Keratinocyte (primary cell): ENCODE data around the gene RPAP2. TPM values are rescaled to one million over a fixed set of nuclear protein-coding genes. Genes with fewer than 3 reads are reported as not detected.

Source experiments
- DNase-seq: peaks from one replicate; pipeline ENCODE4 v3.0.0-alpha.2; 2011; ENCODE audit warnings: low read depth, missing footprints, low spot score
- FAIRE-seq: peaks from 2 replicates; lab custom pipeline; 2011; peaks lifted over from hg19 to GRCh38; lab: Jason Lieb, UNC
- H2AFZ ChIP-seq: 2 replicates; pipeline ENCODE4 v1.6.0; 2012; ENCODE audit warnings: low read length, control low read depth, inconsistent platforms; ENCODE audit not compliant: control insufficient read depth
- H3K27ac ChIP-seq: 2 replicates; pipeline ENCODE4 v1.5.1; 2011; ENCODE audit warnings: low read length; ENCODE audit not compliant: control insufficient read depth, insufficient read depth
- H3K27me3 ChIP-seq: 3 replicates; pipeline ENCODE4 v1.6.0; 2011; ENCODE audit warnings: low read length; ENCODE audit not compliant: control insufficient read depth, insufficient read depth; ENCODE audit errors: extremely low read depth
- H3K36me3 ChIP-seq, 2 experiments: 2 replicates in 1 of 2; 3 replicates in 1 of 2; pipeline ENCODE4 v1.5.1; 2011; ENCODE audit warnings: low read length in 2 of 2, mild to moderate bottlenecking in 1 of 2; ENCODE audit not compliant: control insufficient read depth in 2 of 2, insufficient read depth in 2 of 2; ENCODE audit errors: extremely low read depth in 1 of 2
- H3K4me1 ChIP-seq: 3 replicates; pipeline ENCODE4 v1.5.1; 2011; ENCODE audit warnings: low read length; ENCODE audit not compliant: control insufficient read depth, insufficient read depth; ENCODE audit errors: extremely low read depth
- H3K4me2 ChIP-seq: 3 replicates; pipeline ENCODE4 v1.6.0; 2011; ENCODE audit warnings: low read depth, low read length; ENCODE audit not compliant: control insufficient read depth, insufficient read depth; ENCODE audit errors: extremely low read depth
- H3K4me3 ChIP-seq, 3 experiments: fragments of 200-600 bp in 1 of 3; sonication (generic) in 1 of 3; 2 replicates in 2 of 3; 3 replicates in 1 of 3; pipeline ENCODE4 v1.5.1; 2011 to 2016; ENCODE audit warnings: low read length in 3 of 3, mild to moderate bottlenecking in 3 of 3, control low read depth in 2 of 3, inconsistent platforms in 1 of 3, low read depth in 1 of 3, mixed read lengths in 1 of 3, mixed run types in 1 of 3, moderate library complexity in 1 of 3; ENCODE audit not compliant: control insufficient read depth in 2 of 3, insufficient read depth in 2 of 3; ENCODE audit errors: extremely low read depth in 1 of 3
- H3K79me2 ChIP-seq: 2 replicates; pipeline ENCODE4 v1.6.0; 2012; ENCODE audit warnings: low read length; ENCODE audit not compliant: control insufficient read depth, insufficient read depth
- H3K9ac ChIP-seq: 3 replicates; pipeline ENCODE4 v1.6.0; 2011; ENCODE audit warnings: low read length; ENCODE audit not compliant: control insufficient read depth, insufficient read depth; ENCODE audit errors: extremely low read depth
- H3K9me1 ChIP-seq: 3 replicates; pipeline ENCODE4 v1.6.0; 2011; ENCODE audit warnings: low read length; ENCODE audit not compliant: control insufficient read depth, insufficient read depth; ENCODE audit errors: extremely low read depth
- H3K9me3 ChIP-seq: 2 replicates; pipeline ENCODE4 v1.5.1; 2012; ENCODE audit warnings: low read depth, low read length; ENCODE audit not compliant: control insufficient read depth
- H4K20me1 ChIP-seq: 3 replicates; pipeline ENCODE4 v1.6.0; 2011; ENCODE audit warnings: low read length; ENCODE audit not compliant: control insufficient read depth, insufficient read depth; ENCODE audit errors: extremely low read depth
- EZH2 ChIP-seq: IDR thresholded peaks from one replicate; pipeline ENCODE4 v1.6.1; 2012; ENCODE audit warnings: inconsistent platforms, mild to moderate bottlenecking, low read length, moderate library complexity
- dilution Hi-C: fragments of 300-500 bp; cut with MboI; formaldehyde crosslinking; loops from one replicate; pipeline ENCODE4 v1.7.0; 2020; ENCODE audit warnings: low sequenced_read_pairs; ENCODE audit not compliant: extremely low pct_ligation_motif_present
- polyA plus RNA-seq, 5 experiments: library from polyadenylated mRNA; depleted of rRNA in 3 of 5; stranded (reverse) in 3 of 5; stranded (forward) in 1 of 5; unstranded in 1 of 5; fragments of >200 nt; gene quantifications; 1 replicate in 1 of 5; 2 replicates in 3 of 5; 3 replicates in 1 of 5; pipeline versions ENCODE4 v1.2.1 to v1.2.3, GENCODE V29; 2011 to 2012; ENCODE audit warnings: missing spikeins in 2 of 5, low read depth in 1 of 5, low replicate concordance in 1 of 5
- TF ChIP-seq, protein P1 (sequence below), 3 experiments: IDR thresholded peaks in 1 of 3; conservative IDR thresholded peaks in 1 of 3; optimal IDR thresholded peaks in 1 of 3; 2 replicates in 2 of 3; 3 replicates in 1 of 3; pipeline versions ENCODE3 to v1.5.1; 2011; ENCODE audit warnings: low read length in 3 of 3, mild to moderate bottlenecking in 3 of 3, moderate library complexity in 2 of 3, control low read depth in 1 of 3, inconsistent platforms in 1 of 3; ENCODE audit not compliant: insufficient read depth in 2 of 3; ENCODE audit errors: extremely low read depth in 1 of 3

The RPAP2 gene
- polyA plus RNA-seq, 1 donor (not counting 4 experiments of a cell fraction or from before 2014, with no cell fraction given): 21.5 TPM

GRCh38 chr1:92326681-92327080, 27.8 kb downstream of the RPAP2 start:
- Histone ChIP-seq H3K27ac (peak overlapping the region; percentile 29), H2AFZ (no peak overlapping the region), H4K20me1 (no peaks in the 10 kb centered on the region), H3K9ac (no peak overlapping the region), H3K27me3 (no peaks in the 10 kb centered on the region), H3K4me1 (peaks cover 22% of the 10 kb centered on the region), H3K9me1 (no peaks in the 10 kb centered on the region), H3K79me2 (peaks cover 2% of the 10 kb centered on the region), H3K36me3 (peaks cover 1 to 7% of the 10 kb centered on the region in 2 experiments), H3K4me2 (peak overlapping the region; percentile 45), H3K9me3 (peaks cover 5% of the 10 kb centered on the region), H3K4me3 (no peak overlapping the region)
- FAIRE-seq (peak; percentile 89), DNase-seq (peak; percentile 45)
- dilution Hi-C loops: no loop called here
- no peak for TF ChIP-seq EZH2
- TF ChIP-seq, protein P1, sequence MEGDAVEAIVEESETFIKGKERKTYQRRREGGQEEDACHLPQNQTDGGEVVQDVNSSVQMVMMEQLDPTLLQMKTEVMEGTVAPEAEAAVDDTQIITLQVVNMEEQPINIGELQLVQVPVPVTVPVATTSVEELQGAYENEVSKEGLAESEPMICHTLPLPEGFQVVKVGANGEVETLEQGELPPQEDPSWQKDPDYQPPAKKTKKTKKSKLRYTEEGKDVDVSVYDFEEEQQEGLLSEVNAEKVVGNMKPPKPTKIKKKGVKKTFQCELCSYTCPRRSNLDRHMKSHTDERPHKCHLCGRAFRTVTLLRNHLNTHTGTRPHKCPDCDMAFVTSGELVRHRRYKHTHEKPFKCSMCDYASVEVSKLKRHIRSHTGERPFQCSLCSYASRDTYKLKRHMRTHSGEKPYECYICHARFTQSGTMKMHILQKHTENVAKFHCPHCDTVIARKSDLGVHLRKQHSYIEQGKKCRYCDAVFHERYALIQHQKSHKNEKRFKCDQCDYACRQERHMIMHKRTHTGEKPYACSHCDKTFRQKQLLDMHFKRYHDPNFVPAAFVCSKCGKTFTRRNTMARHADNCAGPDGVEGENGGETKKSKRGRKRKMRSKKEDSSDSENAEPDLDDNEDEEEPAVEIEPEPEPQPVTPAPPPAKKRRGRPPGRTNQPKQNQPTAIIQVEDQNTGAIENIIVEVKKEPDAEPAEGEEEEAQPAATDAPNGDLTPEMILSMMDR (optimal IDR thresholded peaks at IDR 0.05 in 1 of 3, IDR thresholded peaks at IDR 0.05 in 1 of 3, conservative IDR thresholded peaks at IDR 0.05 in 1 of 3; ENCODE audit: extremely low read depth in 1 of 3, insufficient read depth in 2 of 3, low read length in 3 of 3): no peak

GRCh38 chr1:92327794-92328193, 28.9 kb downstream of the RPAP2 start:
- H3K4me1 ChIP-seq: peaks cover 22% of the 10 kb centered on the region
- H3K9me3 ChIP-seq: peaks cover 5% of the 10 kb centered on the region
- H4K20me1 ChIP-seq: no peaks in the 10 kb centered on the region
- no peak overlapping the region for H3K4me2 ChIP-seq
- TF ChIP-seq, protein P1 (optimal IDR thresholded peaks at IDR 0.05 in 1 of 3, IDR thresholded peaks at IDR 0.05 in 1 of 3, conservative IDR thresholded peaks at IDR 0.05 in 1 of 3; ENCODE audit: extremely low read depth in 1 of 3, insufficient read depth in 2 of 3, low read length in 3 of 3): no peak
- TF ChIP-seq EZH2: no peak
- H3K27me3 ChIP-seq: no peaks in the 10 kb centered on the region
- DNase-seq: no peak
- no peaks in the 10 kb centered on the region for H3K9me1 ChIP-seq
- no peak overlapping the region for H3K4me3 ChIP-seq
- H3K79me2 ChIP-seq: peaks cover 2% of the 10 kb centered on the region
- no peak overlapping the region for H2AFZ ChIP-seq
- no peak overlapping the region for H3K27ac ChIP-seq
- no peak overlapping the region for H3K9ac ChIP-seq
- dilution Hi-C loops: no loop called here
- H3K36me3 ChIP-seq: peaks cover 0 to 7% of the 10 kb centered on the region in 2 experiments
- FAIRE-seq: no peak
